ENCODE measurements around the gene PFKM. TPM values are rescaled to one million over a fixed set of nuclear protein-coding genes. Genes with fewer than 3 reads are reported as not detected.

Gene PFKM
- total RNA-seq, 6 experiments from 2014 or later: 67.7 to 87.1 (median 73.3) TPM

DNA sequence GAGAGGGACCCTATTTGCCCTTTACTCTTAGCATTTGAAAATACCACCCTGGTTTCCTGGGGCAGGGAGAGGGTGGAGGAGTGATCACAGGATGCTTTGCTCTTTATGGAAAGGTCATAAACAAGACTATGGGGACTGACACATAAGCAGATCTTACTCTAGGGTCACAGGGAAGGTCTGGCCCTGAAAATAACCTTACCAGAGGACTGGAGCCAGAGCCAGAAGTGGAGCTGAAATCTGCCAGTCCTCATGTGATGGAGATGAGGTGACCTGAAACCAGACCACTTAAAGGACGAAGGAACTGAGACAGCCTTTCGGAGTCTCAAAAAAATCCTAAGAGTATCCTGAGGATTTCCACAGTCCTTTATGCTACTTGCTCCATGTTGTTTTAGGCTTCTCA is 12.4 kb downstream of the PFKM start:
- Mint-ChIP-seq H3K4me3 (no peak overlapping the region), H3K4me1 (ENCODE audit: low read depth) (peaks cover 5% of the 10 kb centered on the region; the same call in 1 of the 2 replicates), H3K27ac (no peak overlapping the region), H3K36me3 (ENCODE audit: low read depth) (peaks cover 45% of the 10 kb centered on the region), H3K27me3 (ENCODE audit: insufficient read depth) (peaks cover 2% of the 10 kb centered on the region; the same call in 1 of the 2 replicates), H3K9me3 (no peaks in the 10 kb centered on the region)
- no peak for DNase-seq
- TF ChIP-seq, protein P1, sequence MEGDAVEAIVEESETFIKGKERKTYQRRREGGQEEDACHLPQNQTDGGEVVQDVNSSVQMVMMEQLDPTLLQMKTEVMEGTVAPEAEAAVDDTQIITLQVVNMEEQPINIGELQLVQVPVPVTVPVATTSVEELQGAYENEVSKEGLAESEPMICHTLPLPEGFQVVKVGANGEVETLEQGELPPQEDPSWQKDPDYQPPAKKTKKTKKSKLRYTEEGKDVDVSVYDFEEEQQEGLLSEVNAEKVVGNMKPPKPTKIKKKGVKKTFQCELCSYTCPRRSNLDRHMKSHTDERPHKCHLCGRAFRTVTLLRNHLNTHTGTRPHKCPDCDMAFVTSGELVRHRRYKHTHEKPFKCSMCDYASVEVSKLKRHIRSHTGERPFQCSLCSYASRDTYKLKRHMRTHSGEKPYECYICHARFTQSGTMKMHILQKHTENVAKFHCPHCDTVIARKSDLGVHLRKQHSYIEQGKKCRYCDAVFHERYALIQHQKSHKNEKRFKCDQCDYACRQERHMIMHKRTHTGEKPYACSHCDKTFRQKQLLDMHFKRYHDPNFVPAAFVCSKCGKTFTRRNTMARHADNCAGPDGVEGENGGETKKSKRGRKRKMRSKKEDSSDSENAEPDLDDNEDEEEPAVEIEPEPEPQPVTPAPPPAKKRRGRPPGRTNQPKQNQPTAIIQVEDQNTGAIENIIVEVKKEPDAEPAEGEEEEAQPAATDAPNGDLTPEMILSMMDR (IDR thresholded peaks at IDR 0.05): no peak

DNA sequence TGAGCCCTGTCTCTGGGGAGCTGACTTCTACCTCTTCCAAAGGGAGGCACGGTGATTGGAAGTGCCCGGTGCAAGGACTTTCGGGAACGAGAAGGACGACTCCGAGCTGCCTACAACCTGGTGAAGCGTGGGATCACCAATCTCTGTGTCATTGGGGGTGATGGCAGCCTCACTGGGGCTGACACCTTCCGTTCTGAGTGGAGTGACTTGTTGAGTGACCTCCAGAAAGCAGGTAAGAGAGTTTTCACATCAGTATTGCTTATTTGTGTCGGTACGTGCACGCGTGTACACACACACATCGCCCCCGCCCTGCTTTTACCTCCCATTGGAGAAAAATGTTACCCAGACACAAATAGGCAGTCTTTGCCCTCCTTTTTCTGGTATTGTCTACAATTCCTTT is 13.7 kb downstream of the PFKM start:
- TF ChIP-seq, protein P1 (IDR thresholded peaks at IDR 0.05): no peak
- Mint-ChIP-seq H3K4me3 (no peak overlapping the region), H3K4me1 (ENCODE audit: low read depth) (peaks cover 5% of the 10 kb centered on the region; the same call in 1 of the 2 replicates), H3K27ac (no peak overlapping the region), H3K36me3 (ENCODE audit: low read depth) (peaks cover 34% of the 10 kb centered on the region), H3K9me3 (no peaks in the 10 kb centered on the region), H3K27me3 (ENCODE audit: insufficient read depth) (peaks cover 2% of the 10 kb centered on the region; the same call in 1 of the 2 replicates)
- DNase-seq: no peak

DNA sequence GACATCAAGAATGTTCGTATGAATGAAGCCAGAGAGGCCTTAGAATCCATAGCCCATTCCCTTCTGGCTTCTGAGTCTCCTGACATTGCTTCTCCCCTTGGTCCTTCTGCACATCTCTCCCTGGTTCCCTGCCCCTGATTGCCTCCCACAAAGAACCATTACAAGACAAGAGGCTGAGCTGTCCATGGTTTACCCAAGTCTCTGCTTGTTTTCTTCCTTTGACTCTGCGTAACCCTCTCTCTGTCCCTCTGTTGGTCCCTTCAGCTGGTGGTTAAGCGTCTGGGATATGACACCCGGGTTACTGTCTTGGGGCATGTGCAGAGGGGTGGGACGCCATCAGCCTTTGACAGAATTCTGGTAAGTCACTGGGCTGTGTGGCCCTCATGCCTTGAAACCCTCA is 15.9 kb downstream of the PFKM start:
- peaks cover 2% of the 10 kb centered on the region; the same call in 1 of the 2 replicates for H3K27me3 Mint-ChIP-seq (ENCODE audit: insufficient read depth)
- H3K9me3 Mint-ChIP-seq: no peaks in the 10 kb centered on the region
- no peak for DNase-seq
- H3K4me1 Mint-ChIP-seq (ENCODE audit: low read depth): no peaks in the 10 kb centered on the region
- TF ChIP-seq, protein P1 (IDR thresholded peaks at IDR 0.05): no peak
- no peak overlapping the region for H3K27ac Mint-ChIP-seq
- H3K36me3 Mint-ChIP-seq (ENCODE audit: low read depth): peaks cover 26% of the 10 kb centered on the region
- no peak overlapping the region for H3K4me3 Mint-ChIP-seq

DNA sequence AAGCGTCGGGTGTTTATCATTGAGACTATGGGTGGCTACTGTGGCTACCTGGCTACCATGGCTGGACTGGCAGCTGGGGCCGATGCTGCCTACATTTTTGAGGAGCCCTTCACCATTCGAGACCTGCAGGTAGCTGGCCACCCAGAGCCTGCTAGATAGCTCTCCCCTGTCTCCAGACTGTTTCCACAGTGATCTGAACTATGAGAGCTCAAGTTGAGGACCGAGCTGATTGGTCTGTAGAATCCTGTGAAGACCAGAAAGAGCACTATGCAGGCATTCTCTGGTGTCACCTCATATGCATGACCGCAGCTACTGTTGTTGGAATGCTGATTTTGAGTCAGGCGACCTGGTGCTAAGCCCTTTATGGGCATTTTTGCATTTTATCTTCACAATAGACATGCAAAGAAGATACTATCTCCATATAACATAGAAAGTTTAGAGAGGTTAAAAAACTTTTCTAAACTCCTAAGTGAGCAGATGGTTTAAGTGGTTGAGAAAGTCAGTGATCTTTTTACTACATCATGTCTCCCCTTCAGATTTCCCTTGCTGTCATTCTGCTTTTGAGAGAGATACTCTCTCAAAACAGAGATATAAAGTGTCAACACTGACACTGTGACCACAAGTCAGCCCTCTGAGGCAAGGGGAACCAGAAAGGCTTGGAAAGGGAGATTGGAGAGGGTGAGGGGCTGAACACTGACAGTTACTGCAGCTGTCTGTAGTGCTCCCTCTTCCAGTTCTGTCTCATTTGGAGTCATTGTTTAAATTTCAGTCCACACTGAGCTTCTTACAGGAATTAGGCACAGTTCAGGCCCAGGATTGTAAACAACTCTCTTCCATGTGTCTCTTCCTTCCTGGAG is 23.9 kb downstream of the PFKM start:
- Mint-ChIP-seq H3K27ac (no peak overlapping the region), H3K4me3 (no peak overlapping the region), H3K27me3 (ENCODE audit: insufficient read depth) (peaks cover 1% of the 10 kb centered on the region; the same call in 1 of the 2 replicates), H3K4me1 (ENCODE audit: low read depth) (no peaks in the 10 kb centered on the region), H3K9me3 (no peaks in the 10 kb centered on the region), H3K36me3 (ENCODE audit: low read depth) (peaks cover 20% of the 10 kb centered on the region)
- DNase-seq: no peak
- TF ChIP-seq, protein P1 (IDR thresholded peaks at IDR 0.05): no peak

DNA sequence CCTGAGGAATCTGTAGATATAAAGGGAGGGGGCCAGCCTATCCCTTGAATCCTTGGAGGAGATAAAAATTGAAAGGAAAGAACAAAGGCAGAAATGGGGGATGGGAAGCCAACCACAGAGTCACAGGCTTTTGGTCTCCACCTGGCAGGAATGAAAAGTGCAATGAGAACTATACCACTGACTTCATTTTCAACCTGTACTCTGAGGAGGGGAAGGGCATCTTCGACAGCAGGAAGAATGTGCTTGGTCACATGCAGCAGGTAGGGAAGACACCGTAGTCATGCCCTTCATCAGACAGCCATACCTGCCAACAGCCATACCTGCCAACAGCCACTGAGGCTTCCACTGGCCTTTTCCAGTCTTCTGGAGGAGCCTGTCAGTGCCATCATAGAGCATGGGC is 24.7 kb downstream of the PFKM start:
- TF ChIP-seq, protein P1 (IDR thresholded peaks at IDR 0.05): 0 out of 2 replicates have a peak, but pooled peaks have one; percentile 8
- H3K4me1 Mint-ChIP-seq (ENCODE audit: low read depth): no peaks in the 10 kb centered on the region
- no peaks in the 10 kb centered on the region for H3K9me3 Mint-ChIP-seq
- peaks cover 20% of the 10 kb centered on the region for H3K36me3 Mint-ChIP-seq (ENCODE audit: low read depth)
- H3K27ac Mint-ChIP-seq: no peak overlapping the region
- H3K27me3 Mint-ChIP-seq (ENCODE audit: insufficient read depth): peaks cover 1% of the 10 kb centered on the region; the same call in 1 of the 2 replicates
- H3K4me3 Mint-ChIP-seq: no peak overlapping the region
- DNase-seq: no peak

Data from HFFc6 (cell line).